ENCODE measurements around the gene CEMIP2.

- TF ChIP-seq CTCF (IDR thresholded peaks at IDR 0.05) (no peak), ZFX (IDR thresholded peaks at IDR 0.05; ENCODE audit: borderline replicate concordance) (no peak)
Measured at GRCh38 chr9:71767163-71767775, 1.0 kb downstream of the CEMIP2 start.

Measured in 22Rv1 (cell line).